GM18507 (cell line): ENCODE data around the gene HSPB2.
"Not testable (repeated sequence)": the region's sequence is repeated elsewhere in the genome, so short reads cannot be mapped to it uniquely, and the experiment has no call there.

Source experiments
- DNase-seq: peaks from one replicate; pipeline ENCODE4 v3.0.0; 2011; ENCODE audit warnings: low read depth; ENCODE audit not compliant: insufficient read length; ENCODE audit errors: extremely low spot score
- FAIRE-seq: peaks from 2 replicates; lab custom pipeline; 2011; peaks lifted over from hg19 to GRCh38; lab: Jason Lieb, UNC

HSPB2 gene

DNA sequence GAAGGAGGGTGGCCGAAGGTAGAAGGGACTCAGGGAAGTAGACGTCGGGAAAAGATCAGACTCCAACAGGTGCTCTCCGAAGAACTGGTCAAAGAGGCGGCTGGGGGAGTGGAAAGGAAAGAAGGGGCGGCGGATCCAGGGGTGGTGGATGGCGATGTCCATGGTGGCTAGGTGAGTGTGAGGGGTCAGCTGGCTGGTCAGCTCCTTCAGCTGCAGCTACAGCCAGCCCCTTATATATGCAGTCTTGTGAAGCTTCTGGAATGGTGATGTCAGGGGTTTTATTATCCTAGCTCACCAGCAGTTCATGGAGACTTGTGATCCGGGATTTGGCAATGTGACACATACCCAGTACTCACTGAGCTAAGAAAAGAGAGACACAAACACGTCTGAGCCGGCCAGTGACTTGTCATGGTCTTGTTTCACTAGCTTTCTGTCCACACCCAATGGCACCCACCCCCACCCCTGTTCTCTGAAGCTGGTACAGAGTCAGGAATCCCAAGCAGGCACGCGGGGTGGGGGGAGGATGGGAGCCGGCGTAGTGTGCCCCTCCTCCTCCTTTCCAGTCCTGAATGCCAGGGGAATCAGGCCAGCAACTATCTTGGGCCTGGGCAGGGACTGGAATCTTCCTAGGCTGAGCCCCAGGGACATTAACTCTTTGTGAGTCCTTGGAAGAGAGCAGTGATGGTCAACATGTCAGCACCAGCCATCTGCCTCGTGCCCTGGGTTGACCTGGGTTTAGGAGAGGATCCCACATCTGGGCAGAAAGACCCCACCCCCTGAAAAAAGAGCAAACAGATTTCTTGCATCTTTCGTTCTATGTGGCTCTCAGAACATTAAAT, 752 bp upstream of the HSPB2 start, which contains the start of gene CRYAB:
CRYAB (minus strand) TSS at position 208 of the 839 bp plus-strand sequence; CDS start at position 162, 46 bp downstream.
- FAIRE-seq: no peak

DNA sequence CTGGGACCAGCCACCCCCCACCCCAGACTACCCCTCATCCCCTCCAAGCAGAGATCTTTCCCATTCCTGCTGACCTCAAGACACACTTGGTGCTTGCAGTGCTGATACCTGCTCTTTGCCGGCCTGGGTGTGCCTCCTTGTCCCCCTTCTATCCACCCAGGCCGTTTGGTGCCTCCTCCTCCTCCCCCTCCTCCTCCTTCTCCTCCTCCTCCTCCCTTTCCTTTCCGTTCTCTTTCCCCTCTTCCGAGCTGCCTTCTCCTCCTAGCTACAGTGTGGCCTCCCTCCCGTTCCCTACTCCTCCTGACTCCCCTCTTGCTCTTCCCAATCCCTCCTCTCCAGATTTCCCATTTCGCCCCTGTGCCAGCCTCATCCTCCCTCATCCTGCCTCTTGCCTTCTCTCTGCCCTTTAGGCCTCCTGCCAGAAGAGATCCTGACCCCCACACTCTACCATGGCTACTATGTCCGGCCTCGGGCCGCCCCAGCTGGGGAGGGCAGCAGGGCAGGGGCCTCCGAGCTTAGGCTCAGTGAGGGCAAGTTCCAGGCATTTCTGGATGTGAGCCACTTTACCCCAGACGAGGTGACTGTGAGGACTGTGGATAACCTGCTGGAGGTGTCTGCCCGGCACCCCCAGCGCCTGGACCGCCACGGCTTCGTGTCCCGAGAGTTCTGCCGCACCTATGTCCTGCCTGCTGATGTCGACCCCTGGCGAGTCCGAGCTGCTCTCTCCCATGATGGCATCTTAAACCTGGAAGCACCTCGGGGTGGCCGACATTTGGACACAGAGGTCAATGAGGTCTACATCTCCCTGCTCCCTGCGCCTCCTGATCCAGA, 712 bp downstream of the HSPB2 start:
- DNase-seq (no peak), FAIRE-seq (no peak)

More for the DNA sequence above, 752 bp upstream of the HSPB2 start, which contains the start of gene CRYAB:
- DNase-seq: no peak

DNA sequence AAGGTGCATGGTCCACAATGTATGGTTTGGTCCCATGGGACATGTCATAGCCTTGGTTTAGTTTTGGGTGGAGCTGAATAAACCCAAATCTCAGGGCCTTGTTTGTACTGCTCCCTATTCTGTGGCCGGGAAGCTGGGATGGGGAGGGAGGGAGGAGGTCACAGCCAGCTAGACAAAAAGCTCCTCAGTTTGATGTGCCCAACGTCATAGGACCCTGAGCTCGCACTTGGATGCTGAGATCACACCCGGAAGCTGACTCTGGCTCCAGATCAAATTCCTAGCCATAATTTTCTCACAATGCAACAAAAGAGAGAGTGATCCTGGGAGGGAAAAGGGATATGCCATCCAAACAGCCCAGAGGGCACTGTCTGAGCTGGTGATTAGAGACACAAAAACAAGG, 1.5 kb downstream of the HSPB2 start:
- no peak for FAIRE-seq

DNA sequence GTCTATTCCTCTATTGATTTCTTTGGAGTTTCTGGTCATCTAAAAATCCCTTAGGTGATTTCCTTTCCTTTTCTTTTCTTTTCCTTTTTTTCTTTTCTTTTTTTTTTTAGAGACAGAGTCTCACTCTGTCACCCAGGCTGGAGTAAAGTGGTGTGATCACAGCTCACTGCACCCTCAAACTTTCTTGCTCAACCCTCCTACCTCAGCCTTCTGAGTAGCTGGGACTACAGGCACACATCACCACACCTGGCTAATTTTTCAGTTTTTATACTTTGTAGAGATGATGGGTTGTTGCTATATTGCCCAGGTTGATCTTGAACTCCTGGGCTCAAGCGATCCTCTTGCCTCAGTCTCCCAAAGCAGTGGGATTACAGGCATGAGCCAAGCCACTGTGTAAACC, 4.2 kb downstream of the HSPB2 start:
- FAIRE-seq (no peak), DNase-seq (no peak)

More for the DNA sequence above, 1.5 kb downstream of the HSPB2 start:
- no peak for DNase-seq

DNA sequence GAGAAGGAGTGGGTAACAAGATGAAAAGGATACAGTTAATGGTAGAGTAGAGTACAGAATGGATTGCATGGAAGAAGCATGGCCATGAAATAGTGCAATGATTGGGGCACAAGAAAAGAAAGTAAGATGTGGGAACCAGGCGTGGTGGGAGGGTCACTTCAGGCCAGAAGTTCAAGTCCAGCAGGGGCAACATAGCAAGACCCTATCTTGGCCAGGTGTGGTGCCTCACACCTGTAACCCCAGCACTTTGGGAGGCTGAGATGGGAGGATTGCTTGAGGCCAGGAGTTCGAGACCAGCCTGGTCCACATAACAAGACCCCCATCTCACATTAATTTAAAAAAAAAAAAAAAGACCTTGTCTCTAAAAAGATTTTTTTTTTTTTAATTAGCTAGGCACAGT, 4.8 kb downstream of the HSPB2 start:
- FAIRE-seq (no peak), DNase-seq (no peak)

DNA sequence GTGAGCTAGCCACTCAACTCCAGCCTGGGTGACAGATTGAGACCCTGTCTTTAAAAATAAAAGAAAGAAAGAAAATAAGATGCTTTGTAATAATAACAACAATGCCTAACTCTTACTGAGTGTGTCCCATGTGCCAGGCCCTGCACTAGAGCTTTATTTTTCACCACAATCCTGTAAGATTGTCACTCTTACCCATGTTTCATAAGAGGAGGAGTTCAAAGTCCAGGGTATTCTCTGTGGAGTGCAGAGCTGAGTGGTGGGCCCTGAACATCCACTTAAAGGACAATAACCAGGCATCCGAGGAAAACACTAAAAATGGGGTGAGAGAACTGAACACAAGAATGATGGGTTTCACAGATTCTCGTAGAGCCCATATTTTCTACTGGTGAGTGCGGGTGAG, 5.3 kb downstream of the HSPB2 start:
- FAIRE-seq (no peak), DNase-seq (no peak)

DNA sequence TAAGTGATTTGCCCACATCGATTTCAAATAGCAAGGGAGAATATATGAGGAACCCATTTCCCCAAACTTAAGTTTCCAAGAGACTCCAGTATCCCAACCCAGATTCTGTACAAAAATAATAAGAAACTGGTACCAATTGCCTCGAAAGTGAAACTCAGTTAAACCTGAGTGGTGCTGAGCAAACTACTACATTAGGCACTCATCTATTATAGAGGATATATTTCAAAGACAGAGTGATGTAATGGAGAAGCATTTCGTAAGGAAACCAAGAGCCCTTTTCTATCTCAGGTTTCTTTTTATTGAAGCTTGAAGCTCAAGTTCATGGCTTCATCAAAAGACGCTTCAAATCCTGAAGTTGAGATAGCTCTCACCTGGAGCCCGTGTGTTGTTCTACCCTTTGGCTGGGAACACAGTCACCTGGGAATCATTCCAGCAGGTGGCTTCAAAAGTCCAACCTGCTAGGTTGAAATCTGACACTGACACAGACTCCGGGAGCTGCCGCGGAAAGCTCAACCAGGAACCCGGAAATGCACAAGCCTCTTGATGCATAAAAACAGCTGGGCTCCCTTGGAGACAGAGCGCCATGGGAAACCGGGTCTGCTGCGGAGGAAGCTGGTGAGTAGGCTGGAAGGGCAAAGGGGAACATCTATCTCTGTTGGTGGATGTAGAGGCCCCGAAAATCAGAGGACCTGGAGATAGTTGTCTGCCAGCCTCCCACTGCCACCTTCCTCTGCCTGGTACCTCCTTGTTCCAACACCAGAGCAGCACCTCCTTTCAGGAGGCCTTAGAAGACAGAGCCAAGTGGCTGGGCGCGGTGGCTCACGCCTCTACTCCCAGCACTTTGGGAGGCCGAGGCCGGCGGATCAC, 6.1 kb downstream of the HSPB2 start, which contains the start of gene C11orf52:
C11orf52 (plus strand) TSS at position 524 of the 867 bp plus-strand sequence; CDS start at position 584, 60 bp downstream.
- no peak for DNase-seq
- no peak for FAIRE-seq

DNA sequence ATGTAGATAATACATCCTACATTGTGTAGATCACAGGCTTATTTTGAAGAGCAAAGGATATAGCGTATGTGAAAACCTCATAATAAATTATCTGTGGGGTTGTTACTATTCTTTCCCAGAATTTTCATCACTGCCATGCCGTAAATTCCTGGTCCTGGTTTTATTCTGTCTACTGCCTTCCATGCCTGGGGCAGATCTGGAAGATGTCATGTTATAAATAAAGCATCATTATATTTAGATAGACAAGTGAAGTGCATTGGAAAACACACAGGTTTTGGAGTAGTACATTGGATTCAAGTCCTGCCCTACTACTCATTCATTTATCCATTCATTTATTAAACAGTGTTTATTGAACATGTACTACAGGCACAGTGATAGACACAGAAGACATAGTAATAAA, 8.4 kb downstream of the HSPB2 start:
- FAIRE-seq: no peak
- DNase-seq: no peak

DNA sequence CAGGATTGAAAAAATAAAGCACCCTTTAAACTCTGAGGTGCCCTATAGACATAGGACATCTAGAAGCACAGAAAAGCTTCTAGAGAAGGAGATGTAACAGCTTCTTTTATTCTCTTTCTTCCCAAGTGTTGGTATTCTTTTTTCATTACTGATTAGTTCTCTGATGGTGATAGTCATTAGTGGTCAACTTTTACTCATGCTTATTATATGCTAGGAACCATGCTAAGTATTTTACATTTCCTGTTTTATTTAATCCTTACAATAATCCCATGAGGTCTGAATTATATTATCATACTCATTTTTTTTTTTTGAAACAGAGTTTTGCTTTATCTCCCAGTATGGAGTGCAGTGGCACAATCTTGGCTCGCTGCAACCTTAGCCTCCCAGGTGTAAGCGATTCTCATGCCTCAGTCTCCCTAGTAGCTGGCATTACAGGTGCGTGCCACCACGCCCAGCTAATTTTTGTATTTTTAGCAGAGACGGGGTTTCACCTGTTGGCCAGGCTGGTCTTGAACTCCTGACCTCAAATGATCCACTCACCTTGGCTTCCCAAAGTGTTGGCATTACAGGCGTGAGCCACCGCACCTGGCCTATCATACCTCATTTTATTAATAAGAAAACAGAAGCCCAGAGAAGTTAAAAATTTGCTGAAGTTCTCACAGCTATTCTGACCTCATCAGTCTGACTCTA, 9.2 kb downstream of the HSPB2 start:
- FAIRE-seq (no peak), DNase-seq (no peak)

DNA sequence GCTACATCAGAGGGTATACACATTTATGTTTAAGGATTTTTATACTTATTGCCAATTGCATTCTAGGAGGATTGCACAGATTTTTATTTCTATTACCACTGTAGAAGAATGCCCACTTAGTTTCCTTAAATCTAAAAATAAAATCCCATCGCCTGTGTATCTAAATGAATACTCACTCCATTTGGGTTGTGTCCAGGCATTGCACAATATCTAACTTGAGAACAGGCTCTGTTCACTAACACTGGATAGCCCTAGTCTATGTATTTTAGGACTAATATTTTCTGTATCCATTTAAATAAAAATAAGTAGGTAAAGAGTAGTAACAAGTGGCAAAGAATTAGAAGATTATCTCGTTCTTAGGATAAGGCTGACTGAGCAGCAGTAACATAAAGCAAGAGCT, 10.3 kb downstream of the HSPB2 start:
- no peak for DNase-seq
- no peak for FAIRE-seq

DNA sequence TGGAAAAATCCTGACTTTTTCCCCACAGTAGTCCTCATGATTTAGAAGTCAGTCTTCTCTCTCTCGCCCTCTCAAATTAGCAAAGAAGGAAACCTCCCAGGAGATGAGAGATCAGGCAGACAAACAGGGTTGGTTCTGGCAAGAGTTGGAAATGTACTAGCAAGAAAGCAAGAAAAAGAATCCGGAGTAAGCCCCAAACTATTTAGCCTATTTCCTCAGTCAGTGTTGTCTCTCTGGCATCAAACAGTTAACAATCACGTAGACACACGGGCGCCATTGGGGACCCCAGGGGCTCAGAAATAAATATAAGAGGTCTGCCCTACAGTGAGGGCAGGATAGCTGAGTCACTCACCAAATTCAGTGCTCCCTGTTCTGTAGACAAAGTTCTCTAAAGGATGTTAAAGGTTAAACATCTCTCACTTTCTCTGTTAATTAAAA, 10.8 kb downstream of the HSPB2 start:
- no peak for FAIRE-seq
- DNase-seq: no peak

DNA sequence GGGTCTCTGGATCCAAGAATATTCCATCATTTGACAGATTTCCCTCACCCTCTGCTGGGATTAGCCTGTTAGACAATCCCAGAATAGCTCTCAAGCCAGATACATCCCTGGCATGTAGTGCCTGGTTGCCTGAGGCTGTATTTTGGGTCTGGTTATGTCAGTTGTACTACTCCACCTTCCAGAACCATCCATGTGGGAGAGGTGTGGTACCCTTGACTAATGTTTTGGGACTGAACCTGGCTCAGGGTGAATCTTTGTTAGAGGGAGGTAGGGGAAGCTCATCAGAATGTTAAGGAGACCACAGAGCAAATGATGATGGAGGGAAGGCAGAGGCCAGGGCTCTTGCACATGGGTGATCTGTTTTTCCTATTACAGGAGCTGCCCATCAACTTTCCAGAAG, 11.4 kb downstream of the HSPB2 start:
- DNase-seq: no peak
- FAIRE-seq: no peak

DNA sequence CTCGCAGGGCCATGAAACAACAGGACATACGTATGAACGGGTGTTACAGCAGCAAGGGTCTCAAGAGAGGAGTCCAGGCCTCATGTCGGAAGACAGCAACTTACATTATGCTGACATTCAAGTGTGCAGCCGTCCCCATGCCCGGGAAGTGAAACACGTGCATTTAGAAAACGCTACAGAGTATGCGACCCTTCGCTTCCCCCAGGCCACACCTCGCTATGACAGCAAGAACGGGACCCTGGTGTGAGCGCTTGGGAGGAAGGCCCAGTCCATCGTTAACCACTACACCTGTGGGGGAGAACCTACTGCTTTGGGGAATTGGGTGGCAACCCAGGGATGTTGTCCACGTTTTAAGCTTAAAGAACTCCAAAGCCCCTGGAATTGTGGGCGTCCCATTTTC, 13.4 kb downstream of the HSPB2 start:
- FAIRE-seq (no peak), DNase-seq (no peak)

DNA sequence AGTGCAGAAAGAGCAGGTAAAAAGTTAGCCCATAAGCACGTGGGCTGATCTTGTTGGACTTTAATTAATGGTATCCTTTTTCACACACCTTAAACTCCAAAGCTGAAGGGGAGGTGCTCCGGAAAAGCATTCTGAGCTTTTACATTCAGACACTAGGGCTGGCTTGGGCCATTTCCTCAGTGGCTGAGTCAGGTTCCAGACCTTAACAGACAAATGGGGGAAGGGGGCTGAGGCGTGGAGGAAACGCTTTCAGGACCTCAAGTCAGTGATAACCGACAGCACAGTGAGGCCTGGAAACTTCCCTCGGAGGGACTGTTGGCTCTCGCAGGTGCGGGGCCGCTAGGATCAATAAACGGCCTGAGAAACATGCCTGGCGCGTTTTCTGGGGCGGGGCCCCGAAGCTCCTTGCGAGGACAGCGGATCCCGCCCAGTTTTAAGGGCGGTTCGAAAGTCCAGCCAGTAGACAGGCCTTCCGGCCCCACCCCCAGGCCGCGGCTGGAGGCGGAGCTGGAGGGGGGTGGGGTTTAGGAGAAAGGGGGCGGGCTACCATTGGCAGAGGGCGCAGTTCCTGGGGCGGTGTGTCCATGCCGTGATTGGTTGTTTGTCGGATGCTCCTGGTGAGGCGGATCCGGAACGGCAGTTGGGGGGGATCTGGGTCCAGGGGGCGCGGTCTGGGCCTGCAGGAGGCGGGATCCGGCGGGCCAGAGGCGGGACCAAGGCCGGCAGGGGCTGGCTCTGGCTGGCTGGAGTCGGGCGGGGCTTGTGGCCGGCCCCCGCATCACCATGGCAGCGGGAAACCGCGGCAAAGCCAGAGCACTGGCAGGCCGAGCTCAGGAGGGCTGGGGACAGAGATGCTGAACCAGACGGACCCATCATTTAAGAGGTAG, 14.2 kb downstream of the HSPB2 start:
- DNase-seq (peak; percentile 98), FAIRE-seq (peak; percentile 86)

DNA sequence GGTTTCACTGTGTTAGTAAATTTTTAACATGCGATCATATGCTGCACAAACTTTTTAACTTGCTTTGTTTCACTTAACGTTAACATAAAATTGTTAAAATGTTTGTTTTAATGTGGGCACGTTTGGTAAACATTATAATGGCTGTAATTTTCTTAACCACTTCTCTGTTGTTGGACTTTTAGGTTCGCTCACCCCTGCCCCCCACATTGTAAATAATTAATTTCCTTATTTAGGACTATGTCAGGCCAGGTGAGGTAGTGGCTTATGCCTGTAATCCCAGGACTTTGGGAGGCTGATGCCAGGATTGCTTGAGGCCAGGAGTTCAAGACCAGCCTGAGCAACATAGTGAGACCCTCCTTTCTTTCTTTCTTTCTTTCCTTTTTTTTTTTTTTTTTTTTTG, 17.9 kb downstream of the HSPB2 start:
- FAIRE-seq: no peak
- DNase-seq: no peak

DNA sequence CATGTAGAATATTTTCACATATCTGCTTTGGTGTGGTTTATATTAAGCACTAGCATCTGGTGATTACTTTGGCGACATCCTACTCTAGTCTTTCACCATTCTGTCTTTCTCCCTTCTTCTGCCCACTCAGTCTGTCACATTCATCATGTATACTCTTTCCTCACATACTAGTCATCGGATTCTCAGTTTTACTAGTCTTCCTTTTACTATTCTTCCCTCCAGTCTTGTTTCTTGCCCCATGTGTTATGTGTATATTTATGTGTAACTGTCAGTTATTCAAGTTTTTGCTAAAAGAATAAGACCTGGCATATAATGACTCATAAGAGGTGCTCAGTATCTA, 20.0 kb downstream of the HSPB2 start:
- FAIRE-seq (no peak), DNase-seq (no peak)

DNA sequence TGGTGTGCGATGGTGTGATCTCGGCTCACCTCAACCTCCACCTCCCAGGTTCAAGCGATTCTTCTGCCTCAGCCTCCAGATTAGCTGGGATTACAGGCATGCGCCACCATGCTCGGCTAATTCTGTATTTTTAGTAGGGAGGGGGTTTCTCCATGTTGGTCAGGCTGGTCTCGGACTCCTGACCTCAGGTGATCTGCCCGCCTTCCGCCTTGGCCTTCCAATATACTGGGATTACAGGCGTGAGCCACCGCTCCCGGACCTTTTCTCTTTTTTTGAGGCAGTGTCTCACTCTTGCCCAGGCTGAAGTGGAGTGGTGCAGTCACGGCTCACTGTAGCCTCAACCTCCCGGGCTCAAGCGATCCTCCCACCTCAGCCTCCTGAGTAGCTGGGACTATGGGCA, 20.6 kb downstream of the HSPB2 start:
- DNase-seq, FAIRE-seq: not testable (repeated sequence)

DNA sequence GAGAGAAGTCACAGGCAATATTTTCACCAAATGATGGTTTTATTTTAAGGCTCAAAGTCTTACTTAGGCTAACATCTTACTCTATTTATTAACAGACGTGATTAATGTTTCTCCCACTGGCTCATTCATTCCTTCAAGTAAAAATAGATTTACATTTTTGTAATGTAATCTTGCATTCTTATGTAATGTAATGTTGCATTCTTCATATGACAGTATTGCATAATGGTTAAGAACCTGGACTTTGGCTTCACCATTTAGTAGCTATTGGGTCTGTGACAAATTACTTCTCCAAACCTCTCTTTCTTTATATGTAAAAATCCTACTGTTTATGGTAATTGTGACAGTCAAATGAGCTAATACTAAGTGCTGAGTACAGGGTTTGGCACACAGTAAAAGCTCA, 21.3 kb downstream of the HSPB2 start:
- DNase-seq (no peak), FAIRE-seq (no peak)
